CD4-positive, CD25-positive, alpha-beta regulatory T cell (primary cell): Measurements from ENCODE around the gene IFNAR1. TPM values are rescaled to one million over a fixed set of nuclear protein-coding genes. Genes with fewer than 3 reads are reported as not detected.

Experiments used
- ATAC-seq, 2 donors: fragments of 150-1000 bp; cut with Tn5 transposase; one replicate each; pipeline ENCODE4 v1.10.0; 2021; ENCODE audit warnings: low read depth in 2 of 2, moderate number of reproducible peaks in 2 of 2, moderate library complexity in 1 of 2
- DNase-seq, 3 donors: peaks; one replicate each; pipeline versions ENCODE4 v3.0.0 to v3.0.0-alpha.2; 2012 to 2022; ENCODE audit warnings: mixed read lengths in 1 of 3
- H3K27ac ChIP-seq: one replicate; pipeline ENCODE4 v1.7.0; 2013; ENCODE audit warnings: mild to moderate bottlenecking, low read length; ENCODE audit not compliant: insufficient read depth, poor library complexity, severe bottlenecking
- H3K27me3 ChIP-seq: one replicate; pipeline ENCODE4 v1.7.0; 2013; ENCODE audit warnings: low read length; ENCODE audit not compliant: control insufficient read depth, insufficient read depth
- H3K36me3 ChIP-seq: one replicate; pipeline ENCODE4 v1.7.0; 2013; ENCODE audit warnings: mild to moderate bottlenecking, low read length, moderate library complexity; ENCODE audit not compliant: control insufficient read depth, insufficient read depth
- H3K4me1 ChIP-seq: 2 replicates; pipeline ENCODE4 v1.7.0; 2013; ENCODE audit warnings: mild to moderate bottlenecking, low read length; ENCODE audit not compliant: insufficient read depth, control insufficient read depth, poor library complexity, severe bottlenecking
- H3K4me3 ChIP-seq: one replicate; pipeline ENCODE4 v1.7.0; 2013; ENCODE audit warnings: low read depth, mild to moderate bottlenecking, low read length, moderate library complexity
- H3K9me3 ChIP-seq, 2 experiments: 1 replicate in 1 of 2; 2 replicates in 1 of 2; pipeline ENCODE4 v1.7.0; 2013; ENCODE audit warnings: low read length in 2 of 2, mild to moderate bottlenecking in 1 of 2, moderate library complexity in 1 of 2; ENCODE audit not compliant: control insufficient read depth in 2 of 2
- H3K27ac Mint-ChIP-seq, 3 donors: one replicate each; pipeline ENCODE4 v1.8.0; 2020 to 2022; ENCODE audit warnings: mild to moderate bottlenecking in 3 of 3, mixed read lengths in 3 of 3, moderate library complexity in 2 of 3
- H3K27me3 Mint-ChIP-seq: one replicate; pipeline ENCODE4 v1.8.0; 2022; ENCODE audit warnings: mild to moderate bottlenecking, mixed read lengths
- H3K36me3 Mint-ChIP-seq: one replicate; pipeline ENCODE4 v1.8.0; 2020; ENCODE audit warnings: mixed read lengths
- H3K4me1 Mint-ChIP-seq, 4 donors: one replicate each; pipeline ENCODE4 v1.8.0; 2020 to 2022; ENCODE audit warnings: mixed read lengths in 4 of 4, mild to moderate bottlenecking in 1 of 4
- H3K4me3 Mint-ChIP-seq, 4 donors: one replicate each; pipeline ENCODE4 v1.8.0; 2020 to 2022; ENCODE audit warnings: mild to moderate bottlenecking in 4 of 4, mixed read lengths in 4 of 4, moderate library complexity in 3 of 4
- H3K9me3 Mint-ChIP-seq, 7 donors: one replicate each; pipeline ENCODE4 v1.8.0; 2020 to 2022; ENCODE audit warnings: mixed read lengths in 7 of 7, mild to moderate bottlenecking in 3 of 7, moderate library complexity in 2 of 7
- polyA plus RNA-seq, 4 donors: library from polyadenylated mRNA; unstranded; fragments of 300-500 nt; fragmentation: Illumina TruSeq; gene quantifications; one replicate each; pipeline ENCODE4 v1.2.3, GENCODE V29; 2021
- total RNA-seq: library from RNA; stranded (reverse); gene quantifications from one replicate; pipeline ENCODE4 v1.2.3, GENCODE V29; 2022

The IFNAR1 gene
- total and polyA plus RNA-seq, 5 donors from 2014 or later, result 23.9 to 93.8 (median 67.8) TPM

DNA sequence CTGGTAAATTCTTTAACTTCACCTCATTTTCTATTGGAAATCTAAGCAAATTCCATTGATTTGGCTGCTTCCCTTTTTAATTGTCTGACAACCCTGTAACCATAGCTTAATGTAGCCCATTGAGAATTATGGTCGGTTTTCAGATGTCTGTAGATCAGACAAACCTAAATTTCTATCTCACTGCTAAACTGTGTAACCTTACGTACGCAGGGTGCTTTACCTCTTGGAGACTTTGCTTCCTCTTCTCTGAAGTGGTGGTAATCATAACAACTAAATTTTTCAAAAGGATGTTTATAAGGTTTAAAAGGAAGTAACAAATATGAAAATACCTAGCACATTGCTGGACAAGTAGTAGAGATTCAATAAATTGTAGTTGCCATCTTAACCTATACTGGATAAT is 25.9 kb downstream of the IFNAR1 start:
- Histone ChIP-seq H3K36me3 (peaks cover 61% of the 10 kb centered on the region), H3K4me3 (peak overlapping the region; percentile 23), H3K9me3 (no peaks in the 10 kb centered on the region), H3K27me3 (no peaks in the 10 kb centered on the region), H3K27ac (peak overlapping the region; percentile 52), H3K4me1 (peaks cover 12% of the 10 kb centered on the region)
- Mint-ChIP-seq H3K9me3 (no peaks in the 10 kb centered on the region), H3K27me3 (no peaks in the 10 kb centered on the region), H3K4me1 (peaks cover 12 to 35% (median 28%) of the 10 kb centered on the region in 4 donors), H3K27ac (peak overlapping the region; percentile 77 to 92 (median 86)), H3K36me3 (peaks cover 29% of the 10 kb centered on the region), H3K4me3 (peak overlapping the region in 2 of 4 donors; percentile 5 to 73)
- peak; percentile 80 to 84 for ATAC-seq
- DNase-seq, result peak in 2 of 3 donors; percentile 38 to 59

DNA sequence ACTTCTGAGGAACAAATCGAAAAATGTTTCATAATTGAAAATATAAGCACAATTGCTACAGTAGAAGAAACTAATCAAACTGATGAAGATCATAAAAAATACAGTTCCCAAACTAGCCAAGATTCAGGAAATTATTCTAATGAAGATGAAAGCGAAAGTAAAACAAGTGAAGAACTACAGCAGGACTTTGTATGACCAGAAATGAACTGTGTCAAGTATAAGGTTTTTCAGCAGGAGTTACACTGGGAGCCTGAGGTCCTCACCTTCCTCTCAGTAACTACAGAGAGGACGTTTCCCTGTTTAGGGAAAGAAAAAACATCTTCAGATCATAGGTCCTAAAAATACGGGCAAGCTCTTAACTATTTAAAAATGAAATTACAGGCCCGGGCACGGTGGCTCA is 30.6 kb downstream of the IFNAR1 start:
- Mint-ChIP-seq H3K4me3 (no peak overlapping the region), H3K36me3 (peaks cover 24% of the 10 kb centered on the region), H3K27me3 (no peaks in the 10 kb centered on the region), H3K9me3 (no peaks in the 10 kb centered on the region), H3K27ac (peak overlapping the region in 2 of 3 donors; percentile 26 to 79), H3K4me1 (peaks cover 6 to 17% (median 12%) of the 10 kb centered on the region in 4 donors)
- Histone ChIP-seq H3K9me3 (no peaks in the 10 kb centered on the region), H3K4me1 (peaks cover 6% of the 10 kb centered on the region), H3K27ac (no peak overlapping the region), H3K4me3 (no peak overlapping the region), H3K36me3 (peaks cover 46% of the 10 kb centered on the region), H3K27me3 (no peaks in the 10 kb centered on the region)
- DNase-seq, result no peak
- ATAC-seq, result no peak

DNA sequence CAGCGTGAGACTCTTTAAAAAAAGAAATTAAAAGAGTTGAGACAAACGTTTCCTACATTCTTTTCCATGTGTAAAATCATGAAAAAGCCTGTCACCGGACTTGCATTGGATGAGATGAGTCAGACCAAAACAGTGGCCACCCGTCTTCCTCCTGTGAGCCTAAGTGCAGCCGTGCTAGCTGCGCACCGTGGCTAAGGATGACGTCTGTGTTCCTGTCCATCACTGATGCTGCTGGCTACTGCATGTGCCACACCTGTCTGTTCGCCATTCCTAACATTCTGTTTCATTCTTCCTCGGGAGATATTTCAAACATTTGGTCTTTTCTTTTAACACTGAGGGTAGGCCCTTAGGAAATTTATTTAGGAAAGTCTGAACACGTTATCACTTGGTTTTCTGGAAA is 31.2 kb downstream of the IFNAR1 start:
- H3K4me3 ChIP-seq, result no peak overlapping the region
- Mint-ChIP-seq H3K27ac (peak overlapping the region in 1 of 3 donors; percentile 38), H3K4me1 (peaks cover 6 to 16% (median 10%) of the 10 kb centered on the region in 4 donors), H3K27me3 (peaks cover under 1% of the 10 kb centered on the region), H3K9me3 (no peaks in the 10 kb centered on the region), H3K36me3 (peaks cover 19% of the 10 kb centered on the region), H3K4me3 (no peak overlapping the region)
- H3K4me1 ChIP-seq, result peaks cover 7% of the 10 kb centered on the region
- no peak for DNase-seq
- no peaks in the 10 kb centered on the region for H3K27me3 ChIP-seq
- no peak for ATAC-seq
- peaks cover 45% of the 10 kb centered on the region for H3K36me3 ChIP-seq
- H3K9me3 ChIP-seq, result no peaks in the 10 kb centered on the region
- H3K27ac ChIP-seq, result no peak overlapping the region

DNA sequence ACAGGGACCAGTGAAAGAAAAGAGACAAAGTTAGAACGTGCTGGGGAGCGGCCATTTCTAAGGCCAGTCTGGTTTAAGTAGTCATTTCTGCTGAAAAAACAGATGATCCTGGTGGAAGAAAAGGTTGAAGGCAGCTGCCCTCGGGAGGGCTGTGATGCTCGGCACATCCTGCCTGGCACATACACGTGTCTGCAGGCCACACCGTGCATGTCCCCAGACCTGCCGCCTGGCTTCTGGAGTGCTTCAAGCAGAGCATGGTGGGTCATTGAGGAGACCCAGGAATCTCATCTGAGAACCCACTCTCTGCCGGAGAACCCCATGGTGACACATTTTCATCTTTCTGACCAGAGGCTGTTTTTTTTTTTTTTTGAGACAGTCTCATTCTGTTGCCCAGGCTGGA is 32.4 kb downstream of the IFNAR1 start:
- ATAC-seq (no peak), DNase-seq (no peak)
- H3K4me1 ChIP-seq, result peaks cover 12% of the 10 kb centered on the region
- Mint-ChIP-seq H3K36me3 (peaks cover 16% of the 10 kb centered on the region), H3K4me3 (no peak overlapping the region), H3K27me3 (peaks cover 11% of the 10 kb centered on the region), H3K27ac (no peak overlapping the region), H3K4me1 (peaks cover 8 to 25% (median 16%) of the 10 kb centered on the region in 4 donors), H3K9me3 (no peaks in the 10 kb centered on the region)
- peaks cover 40% of the 10 kb centered on the region for H3K36me3 ChIP-seq
- H3K4me3 ChIP-seq, result no peak overlapping the region
- no peak overlapping the region for H3K27ac ChIP-seq
- no peaks in the 10 kb centered on the region for H3K9me3 ChIP-seq
- no peaks in the 10 kb centered on the region for H3K27me3 ChIP-seq

DNA sequence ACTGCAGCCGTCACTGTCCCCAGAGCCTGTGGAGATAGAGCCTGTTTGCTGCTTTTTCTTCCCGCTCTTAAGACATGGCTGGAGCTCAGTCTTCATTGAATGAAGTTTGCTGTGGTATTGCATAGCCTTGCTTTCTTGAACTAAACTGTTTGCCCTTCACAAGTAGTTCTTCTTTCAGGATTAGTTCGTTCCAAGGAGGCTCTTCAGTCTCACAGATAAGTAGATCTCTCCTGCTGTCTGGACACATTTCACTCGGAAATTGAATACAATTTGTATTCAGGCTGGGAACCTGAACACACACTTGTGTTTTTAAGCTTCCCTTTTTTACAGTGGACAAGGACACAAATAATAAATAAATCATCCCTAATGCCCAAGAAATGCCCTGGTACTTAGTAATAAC is 34.7 kb downstream of the IFNAR1 start:
- Histone ChIP-seq H3K4me1 (peaks cover 18% of the 10 kb centered on the region), H3K4me3 (no peak overlapping the region), H3K36me3 (peaks cover 29% of the 10 kb centered on the region), H3K9me3 (no peaks in the 10 kb centered on the region), H3K27ac (no peak overlapping the region), H3K27me3 (no peaks in the 10 kb centered on the region)
- peaks cover 8 to 31% (median 22%) of the 10 kb centered on the region in 4 donors for H3K4me1 Mint-ChIP-seq
- no peak for ATAC-seq
- no peak overlapping the region for H3K4me3 Mint-ChIP-seq
- peaks cover 12% of the 10 kb centered on the region for H3K27me3 Mint-ChIP-seq
- peaks cover 13% of the 10 kb centered on the region for H3K36me3 Mint-ChIP-seq
- H3K9me3 Mint-ChIP-seq, result peaks cover 0 to 2% (median 0%) of the 10 kb centered on the region in 7 donors
- peak overlapping the region in 1 of 3 donors; percentile 62 for H3K27ac Mint-ChIP-seq
- no peak for DNase-seq

- Histone ChIP-seq H3K27ac (no peak overlapping the region), H3K27me3 (no peaks in the 10 kb centered on the region), H3K36me3 (peaks cover 23% of the 10 kb centered on the region), H3K9me3 (no peaks in the 10 kb centered on the region), H3K4me3 (no peak overlapping the region), H3K4me1 (peaks cover 18% of the 10 kb centered on the region)
- Mint-ChIP-seq H3K27me3 (peaks cover 12% of the 10 kb centered on the region), H3K4me3 (peak overlapping the region in 1 of 4 donors; percentile 81), H3K9me3 (peaks cover 0 to 2% (median 0%) of the 10 kb centered on the region in 7 donors), H3K27ac (peak overlapping the region in 2 of 3 donors; percentile 15 to 87), H3K36me3 (peaks cover 13% of the 10 kb centered on the region), H3K4me1 (peaks cover 8 to 25% (median 21%) of the 10 kb centered on the region in 4 donors)
- ATAC-seq (no peak), DNase-seq (no peak)
Observed at GRCh38 chr21:33360281-33360680, 35.5 kb downstream of the IFNAR1 start.

GRCh38 chr21:33360881-33361602 is 36.3 kb downstream of the IFNAR1 start:
- H3K27ac Mint-ChIP-seq, result peak overlapping the region; percentile 43 to 89 (median 87)
- peaks cover 8 to 25% (median 20%) of the 10 kb centered on the region in 4 donors for H3K4me1 Mint-ChIP-seq
- DNase-seq, result peak; percentile 72 to 87 (median 84)
- peaks cover 18% of the 10 kb centered on the region for H3K4me1 ChIP-seq
- H3K9me3 Mint-ChIP-seq, result peaks cover 0 to 2% (median 0%) of the 10 kb centered on the region in 7 donors
- peaks cover 12% of the 10 kb centered on the region for H3K27me3 Mint-ChIP-seq
- peak overlapping the region; percentile 81 to 94 (median 90) for H3K4me3 Mint-ChIP-seq
- peak; percentile 70 to 74 for ATAC-seq
- peak overlapping the region; percentile 91 for H3K4me3 ChIP-seq
- no peaks in the 10 kb centered on the region for H3K9me3 ChIP-seq
- H3K36me3 ChIP-seq, result peaks cover 17% of the 10 kb centered on the region
- peak overlapping the region; percentile 78 for H3K27ac ChIP-seq
- H3K27me3 ChIP-seq, result no peaks in the 10 kb centered on the region
- peaks cover 11% of the 10 kb centered on the region for H3K36me3 Mint-ChIP-seq
